HepG2 (cell line): ENCODE measurements around the gene SKP2. TPM values are rescaled to one million over a fixed set of nuclear protein-coding genes. Genes with fewer than 3 reads are reported as not detected.

Experiments used
- AGO2 ChIP-seq: fragments of 200-400 bp; formaldehyde crosslinking; optimal IDR thresholded peaks from 2 replicates; pipeline ENCODE3; 2017; ENCODE audit warnings: mild to moderate bottlenecking, low read depth, low read length, moderate library complexity
- ARID2 ChIP-seq: sonication (generic); formaldehyde crosslinking; IDR thresholded peaks from 2 replicates; pipeline ENCODE4 v1.8.1; 2022; ENCODE audit warnings: mild to moderate bottlenecking, missing genetic modification reagents, borderline replicate concordance
- ARID4A ChIP-seq: sonication (generic); formaldehyde crosslinking; IDR thresholded peaks from 2 replicates; pipeline ENCODE4 v1.5.0; 2020; ENCODE audit warnings: mild to moderate bottlenecking, missing genetic modification reagents, borderline replicate concordance
- CEBPB ChIP-seq: IDR thresholded peaks from 2 replicates; pipeline ENCODE4 v1.6.1; 2011; ENCODE audit warnings: low read depth, low read length, improper control_type of control experiment, borderline replicate concordance
- GMEB2 ChIP-seq: IDR thresholded peaks from 2 replicates; pipeline ENCODE4 v1.6.1; 2016; ENCODE audit warnings: missing biosample characterization, missing genetic modification reagents, low read depth
- HMGXB4 ChIP-seq, 2 experiments: sonication (generic) in 1 of 2; formaldehyde crosslinking in 1 of 2; IDR thresholded peaks; 2 replicates each; pipeline versions ENCODE4 v1.4.0 to v1.6.1; 2018 to 2020; ENCODE audit warnings: missing genetic modification reagents in 2 of 2, borderline replicate concordance in 1 of 2, low read depth in 1 of 2, mild to moderate bottlenecking in 1 of 2, missing biosample characterization in 1 of 2
- KAT8 ChIP-seq: IDR thresholded peaks from 2 replicates; pipeline ENCODE4 v1.6.1; 2016; ENCODE audit warnings: missing genetic modification reagents, missing compliant biosample characterization
- MTF1 ChIP-seq: sonication (generic); formaldehyde crosslinking; IDR thresholded peaks from 2 replicates; pipeline ENCODE4 v1.5.0; 2020; ENCODE audit warnings: missing genetic modification reagents
- NKX3-1 ChIP-seq: sonication (generic); formaldehyde crosslinking; IDR thresholded peaks from 2 replicates; pipeline ENCODE4 v1.5.0; 2020; ENCODE audit warnings: missing genetic modification reagents
- NONO ChIP-seq, 2 experiments: fragments of 450-650 bp in 1 of 2; sonication (generic) in 1 of 2; formaldehyde crosslinking in 1 of 2; IDR thresholded peaks in 1 of 2; conservative IDR thresholded peaks in 1 of 2; 2 replicates each; pipeline versions ENCODE4 v1.6.1 to v1.8.0; 2017 to 2022; ENCODE audit warnings: mild to moderate bottlenecking in 1 of 2, missing genetic modification reagents in 1 of 2, moderate library complexity in 1 of 2
- PAX8 ChIP-seq: sonication (generic); formaldehyde crosslinking; IDR thresholded peaks from 2 replicates; pipeline ENCODE4 v1.8.0; 2022; ENCODE audit warnings: mild to moderate bottlenecking, missing genetic modification reagents, borderline replicate concordance
- PCBP1 ChIP-seq: fragments of 200-400 bp; formaldehyde crosslinking; IDR thresholded peaks from 2 replicates; pipeline ENCODE4 v1.6.1; 2017; ENCODE audit warnings: mild to moderate bottlenecking, low read depth, low read length, borderline replicate concordance
- SALL2 ChIP-seq: sonication (generic); formaldehyde crosslinking; IDR thresholded peaks from 2 replicates; pipeline ENCODE4 v1.8.1; 2023; ENCODE audit warnings: mild to moderate bottlenecking, missing genetic modification reagents, inconsistent platforms
- SIN3A ChIP-seq: IDR thresholded peaks from 2 replicates; pipeline ENCODE4 v1.6.1; 2011; ENCODE audit warnings: low read depth, mild to moderate bottlenecking, control low read depth, low read length, borderline replicate concordance
- TCF7 ChIP-seq: sonication (generic); IDR thresholded peaks from 2 replicates; pipeline ENCODE4 v1.6.1; 2016; ENCODE audit warnings: antibody characterized with exemption, low read depth
- TEF ChIP-seq: sonication (generic); formaldehyde crosslinking; IDR thresholded peaks from 2 replicates; pipeline ENCODE4 v1.5.0; 2020; ENCODE audit warnings: missing genetic modification reagents
- ZNF205 ChIP-seq: IDR thresholded peaks from 2 replicates; pipeline ENCODE4 v1.6.1; 2018; ENCODE audit warnings: missing biosample characterization, missing genetic modification reagents
- ZNF589 ChIP-seq: sonication (generic); formaldehyde crosslinking; conservative IDR thresholded peaks from 2 replicates; pipeline ENCODE4 v1.8.0; 2022; ENCODE audit warnings: mild to moderate bottlenecking, moderate library complexity, missing genetic modification reagents
- ZNF614 ChIP-seq: IDR thresholded peaks from 2 replicates; pipeline ENCODE4 v1.6.1; 2018; ENCODE audit warnings: missing biosample characterization, missing genetic modification reagents, inconsistent platforms, borderline replicate concordance
- ZNF746 ChIP-seq: sonication (generic); formaldehyde crosslinking; IDR thresholded peaks from 2 replicates; pipeline ENCODE4 v1.8.0; 2022; ENCODE audit warnings: mild to moderate bottlenecking, missing genetic modification reagents
- polyA plus RNA-seq, 8 experiments: library from polyadenylated mRNA; depleted of rRNA in 3 of 8; stranded (reverse) in 7 of 8; unstranded in 1 of 8; fragments of >200 nt; fragmentation: Illumina TruSeq in 4 of 8; extraction: Trizol in 4 of 8; gene quantifications; 2 replicates each; pipeline versions ENCODE4 v1.2.1 to v1.2.3, GENCODE V29; 2011 to 2016; ENCODE audit warnings: low read depth in 4 of 8, missing spikeins in 1 of 8, mixed read lengths in 1 of 8; ENCODE audit not compliant: insufficient read depth in 1 of 8
- total RNA-seq, 5 experiments: library from RNA; depleted of rRNA; stranded (reverse); fragments of >200 nt; fragmentation: Illumina TruSeq; extraction: Trizol; gene quantifications; 2 replicates each; pipeline ENCODE4 v1.2.3, GENCODE V29; 2016; ENCODE audit warnings: low read depth in 1 of 5

Gene SKP2
- total and polyA plus RNA-seq, 2 of the 13 experiments (the other 11 are each of a cell fraction or from before 2014, with no cell fraction given): 29.6 to 84.1 TPM

GRCh38 chr5:36138900-36139683, 12.8 kb upstream of the SKP2 start (continued):
- TF ChIP-seq NONO (IDR thresholded peaks at IDR 0.05): no peak
- peak; percentile 72; the same call in 1 of the 2 replicates for TF ChIP-seq NONO (CRISPR knock-in tag; conservative IDR thresholded peaks at IDR 0.05)
- TF ChIP-seq PAX8 (CRISPR knock-in tag): no peak
- peak; percentile 78; the same call in 1 of the 2 replicates for TF ChIP-seq ARID4A (CRISPR knock-in tag)
- peak; percentile 75; the same call in 1 of the 2 replicates for TF ChIP-seq ZNF614 (CRISPR knock-in tag)
- no peak for TF ChIP-seq TCF7
- TF ChIP-seq ZNF589 (CRISPR knock-in tag): no peak
- peak; percentile 26; the same call in 1 of the 2 replicates for TF ChIP-seq ZNF746 (CRISPR knock-in tag)
- TF ChIP-seq GMEB2 (CRISPR knock-in tag): no peak
- peak; percentile 60 for TF ChIP-seq AGO2
- TF ChIP-seq PCBP1: no peak
- TF ChIP-seq HMGXB4 (CRISPR knock-in tag; IDR thresholded peaks at IDR 0.05; ENCODE audit: borderline replicate concordance in 1 of 2, low read depth in 1 of 2): peak; percentile 28 to 39; a peak in 1 of 4 replicates
- TF ChIP-seq SALL2 (CRISPR knock-in tag): peak; percentile 44; the same call in 1 of the 2 replicates
- TF ChIP-seq KAT8: peak; percentile 58
- TF ChIP-seq TEF: no peak
- TF ChIP-seq ZNF205 (CRISPR knock-in tag): 0 out of 2 replicates have a peak, but pooled peaks have one; percentile 38
- TF ChIP-seq SIN3A: 0 out of 2 replicates have a peak, but pooled peaks have one; percentile 45
- TF ChIP-seq MTF1 (CRISPR knock-in tag): no peak
- TF ChIP-seq NKX3-1: no peak
- no peak for TF ChIP-seq CEBPB
- no peak for TF ChIP-seq ARID2 (CRISPR knock-in tag)
